ENCODE results near the gene PRR5. TPM values are rescaled to one million over a fixed set of nuclear protein-coding genes. Genes with fewer than 3 reads are reported as not detected.

PRR5 gene
- total RNA-seq, 2 experiments from 2014 or later = 0.19 to 1.8 TPM

DNA sequence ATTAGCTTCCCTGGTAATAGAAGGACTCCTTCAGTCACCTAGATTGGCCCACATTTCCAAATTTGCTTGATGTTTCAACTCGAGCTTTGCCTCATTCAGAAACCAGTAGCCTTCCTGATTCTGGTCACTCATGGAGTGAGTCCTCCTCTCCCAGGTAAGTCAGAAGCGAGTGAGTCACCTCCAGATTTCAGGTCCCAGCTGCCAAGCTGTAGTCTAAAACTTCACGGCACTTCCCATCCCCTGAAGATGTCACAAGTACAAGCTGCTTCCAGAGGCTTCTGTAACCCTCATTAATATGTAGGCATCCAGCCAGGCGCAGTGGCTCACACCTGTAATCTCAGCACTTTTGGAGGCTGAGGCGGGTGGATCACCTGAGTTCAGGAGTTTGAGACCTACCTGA is 73.9 kb downstream of the PRR5 start:
- H3K4me2 ChIP-seq (ENCODE audit: low read length) = no peak overlapping the region
- H3K9me2 ChIP-seq (ENCODE audit: insufficient read depth, low read length) = no peaks in the 10 kb centered on the region
- CTCF ChIA-PET (ENCODE audit: unreplicated experiment) = no interaction called here
- H2AFZ ChIP-seq (ENCODE audit: low read length) = no peak overlapping the region
- no peaks in the 10 kb centered on the region for H3K79me2 ChIP-seq (ENCODE audit: insufficient read depth, low read depth, low read length)
- no peaks in the 10 kb centered on the region for H3K4me1 ChIP-seq (ENCODE audit: insufficient read depth, low read length, poor library complexity, severe bottlenecking)
- DNase-seq (ENCODE audit: low spot score) = no peak
- H4K20me1 ChIP-seq (ENCODE audit: insufficient read depth, low read length) = no peaks in the 10 kb centered on the region
- intact Hi-C loops (cut with micrococcal nuclease; ENCODE audit: unreplicated experiment) = no loop called here
- no peaks in the 10 kb centered on the region for H3K36me3 ChIP-seq (ENCODE audit: insufficient read depth, low read length)
- no TSS peak for BruUV-seq (replicated peaks)
- TF ChIP-seq CTCF (conservative IDR thresholded peaks at IDR 0.05; ENCODE audit: low read length) (no peak), EZH2phosphoT487 (IDR thresholded peaks at IDR 0.05; ENCODE audit: borderline replicate concordance, low read depth, low read length) (no peak)
- POLR2A ChIA-PET = no interaction called here
- no peak overlapping the region for H3K27ac ChIP-seq (ENCODE audit: low read depth, low read length, poor library complexity, severe bottlenecking)
- no peak overlapping the region for H3K4me3 ChIP-seq (ENCODE audit: low read depth, low read length, poor library complexity, severe bottlenecking)
- no peaks in the 10 kb centered on the region for H3K9me3 ChIP-seq (ENCODE audit: low read length)

DNA sequence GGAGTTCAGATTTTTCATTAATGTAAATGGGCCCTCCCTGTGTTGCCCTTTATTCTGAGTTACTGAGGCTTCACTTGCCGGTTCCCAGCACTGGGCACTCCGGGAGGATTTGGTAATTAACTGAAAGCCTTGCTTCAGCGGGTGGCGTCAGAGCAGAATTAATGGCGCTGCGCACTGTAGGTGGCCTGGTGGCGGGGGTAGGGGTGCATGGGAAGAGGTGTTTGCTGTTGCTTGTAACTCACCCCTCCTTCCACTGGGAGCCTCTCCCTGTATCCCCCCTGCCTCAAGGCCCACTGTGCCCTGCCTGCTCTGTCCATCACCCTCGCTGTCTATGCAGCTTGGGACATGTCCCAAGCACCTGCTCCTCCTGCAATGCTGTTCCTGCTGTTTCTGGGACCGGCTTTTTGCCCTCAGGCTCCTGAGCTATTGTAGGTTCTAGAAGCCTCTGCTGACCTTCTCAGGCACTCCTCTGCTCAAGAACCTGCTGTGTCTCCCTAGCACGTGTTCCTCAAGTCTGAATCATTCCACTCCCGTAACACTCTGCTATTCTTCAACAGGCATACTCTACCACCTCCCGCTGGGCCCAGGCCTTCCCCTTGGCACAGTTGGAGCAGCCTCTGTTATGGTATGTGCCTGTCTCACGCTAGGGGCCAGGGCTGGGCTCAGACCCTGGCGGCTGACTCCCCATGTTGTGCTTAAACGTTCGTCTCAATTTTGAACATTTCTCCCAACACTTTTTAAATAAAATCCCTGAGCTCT is 74.8 kb downstream of the PRR5 start:
- intact Hi-C loops (cut with micrococcal nuclease; ENCODE audit: unreplicated experiment) = no loop called here
- CTCF ChIA-PET (ENCODE audit: unreplicated experiment) = no interaction called here
- H3K36me3 ChIP-seq (ENCODE audit: insufficient read depth, low read length) = no peaks in the 10 kb centered on the region

More for the DNA sequence above, 74.8 kb downstream of the PRR5 start:
- H3K27ac ChIP-seq (ENCODE audit: low read depth, low read length, poor library complexity, severe bottlenecking) = no peak overlapping the region
- no TSS peak for BruUV-seq (replicated peaks)
- no peak overlapping the region for H3K4me3 ChIP-seq (ENCODE audit: low read depth, low read length, poor library complexity, severe bottlenecking)
- no peak overlapping the region for H3K4me2 ChIP-seq (ENCODE audit: low read length)
- no peaks in the 10 kb centered on the region for H4K20me1 ChIP-seq (ENCODE audit: insufficient read depth, low read length)
- no peaks in the 10 kb centered on the region for H3K9me2 ChIP-seq (ENCODE audit: insufficient read depth, low read length)
- DNase-seq (ENCODE audit: low spot score) = no peak
- POLR2A ChIA-PET = interaction anchor here (1.0 kb wide), 1 partner anchor 33 kb away, joined by 3 read pairs; no protein-coding TSS in a partner anchor
- no peak for TF ChIP-seq EZH2phosphoT487 (IDR thresholded peaks at IDR 0.05; ENCODE audit: borderline replicate concordance, low read depth, low read length)
- TF ChIP-seq CTCF (conservative IDR thresholded peaks at IDR 0.05; ENCODE audit: low read length) = no peak
- H3K9me3 ChIP-seq (ENCODE audit: low read length) = no peaks in the 10 kb centered on the region
- H2AFZ ChIP-seq (ENCODE audit: low read length) = no peak overlapping the region
- no peaks in the 10 kb centered on the region for H3K4me1 ChIP-seq (ENCODE audit: insufficient read depth, low read length, poor library complexity, severe bottlenecking)
- no peaks in the 10 kb centered on the region for H3K79me2 ChIP-seq (ENCODE audit: insufficient read depth, low read depth, low read length)
